ENCODE results near the gene PIK3CA.

The PIK3CA gene

DNA sequence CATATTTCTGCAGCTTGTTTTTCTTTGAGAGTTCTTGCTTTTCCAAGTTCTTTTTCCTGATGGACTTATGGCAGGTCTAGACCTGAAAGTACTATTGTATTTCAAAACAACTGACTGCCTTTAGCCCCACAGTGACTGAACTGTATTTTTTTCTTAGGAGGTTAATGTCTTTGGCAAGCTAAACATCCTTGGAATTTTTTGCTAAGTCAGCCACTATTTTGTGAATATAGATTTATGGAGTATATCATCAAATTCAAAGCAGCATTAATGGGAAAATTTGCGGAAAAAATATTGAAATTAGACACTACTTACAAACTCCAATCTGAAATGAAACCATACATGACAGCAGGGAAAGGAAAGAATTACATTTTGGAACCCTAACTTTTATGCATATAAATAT lies 8.6 kb downstream of the PIK3CA start:
- H3K4me3 ChIP-seq (ENCODE audit: low read length): no peak overlapping the region
- TF ChIP-seq, protein P1, sequence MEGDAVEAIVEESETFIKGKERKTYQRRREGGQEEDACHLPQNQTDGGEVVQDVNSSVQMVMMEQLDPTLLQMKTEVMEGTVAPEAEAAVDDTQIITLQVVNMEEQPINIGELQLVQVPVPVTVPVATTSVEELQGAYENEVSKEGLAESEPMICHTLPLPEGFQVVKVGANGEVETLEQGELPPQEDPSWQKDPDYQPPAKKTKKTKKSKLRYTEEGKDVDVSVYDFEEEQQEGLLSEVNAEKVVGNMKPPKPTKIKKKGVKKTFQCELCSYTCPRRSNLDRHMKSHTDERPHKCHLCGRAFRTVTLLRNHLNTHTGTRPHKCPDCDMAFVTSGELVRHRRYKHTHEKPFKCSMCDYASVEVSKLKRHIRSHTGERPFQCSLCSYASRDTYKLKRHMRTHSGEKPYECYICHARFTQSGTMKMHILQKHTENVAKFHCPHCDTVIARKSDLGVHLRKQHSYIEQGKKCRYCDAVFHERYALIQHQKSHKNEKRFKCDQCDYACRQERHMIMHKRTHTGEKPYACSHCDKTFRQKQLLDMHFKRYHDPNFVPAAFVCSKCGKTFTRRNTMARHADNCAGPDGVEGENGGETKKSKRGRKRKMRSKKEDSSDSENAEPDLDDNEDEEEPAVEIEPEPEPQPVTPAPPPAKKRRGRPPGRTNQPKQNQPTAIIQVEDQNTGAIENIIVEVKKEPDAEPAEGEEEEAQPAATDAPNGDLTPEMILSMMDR (conservative IDR thresholded peaks at IDR 0.05; ENCODE audit: low read length): no peak
- no peak for DNase-seq (ENCODE audit: low read depth)

DNA sequence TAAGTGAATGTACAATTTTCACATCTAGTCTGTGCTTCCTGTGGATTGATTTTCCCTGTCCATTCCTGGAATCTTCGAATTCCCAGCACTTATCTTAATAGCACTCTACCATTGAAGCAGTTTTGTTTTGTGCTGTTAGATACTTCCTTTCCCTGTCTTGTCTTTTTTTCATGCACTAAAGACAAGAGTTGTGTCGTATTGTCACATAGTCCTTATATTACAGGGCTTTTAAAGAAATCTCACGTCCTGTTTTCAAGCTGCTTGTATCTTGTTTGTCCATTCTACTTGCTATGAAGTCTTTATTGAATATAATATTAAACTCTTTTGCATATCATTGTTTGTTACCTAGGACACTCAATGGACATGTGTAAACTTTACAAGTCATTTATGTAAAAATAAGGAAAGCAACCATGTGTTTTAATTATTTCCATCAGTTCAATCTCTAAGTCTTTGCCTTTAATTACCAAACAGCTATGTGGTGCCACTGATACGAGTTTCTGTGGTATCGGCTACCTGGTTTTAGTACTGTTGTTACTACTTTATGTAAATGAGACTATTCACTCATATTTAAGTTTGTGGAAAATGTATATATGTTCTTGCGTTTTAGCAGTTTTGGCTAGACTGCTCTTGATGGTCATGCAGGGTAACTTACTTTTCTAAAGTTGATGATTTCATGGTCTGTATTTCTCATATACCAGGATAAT lies 10.3 kb downstream of the PIK3CA start:
- H3K4me3 ChIP-seq (ENCODE audit: low read length): no peak overlapping the region
- TF ChIP-seq, protein P1 (conservative IDR thresholded peaks at IDR 0.05; ENCODE audit: low read length): no peak

DNA sequence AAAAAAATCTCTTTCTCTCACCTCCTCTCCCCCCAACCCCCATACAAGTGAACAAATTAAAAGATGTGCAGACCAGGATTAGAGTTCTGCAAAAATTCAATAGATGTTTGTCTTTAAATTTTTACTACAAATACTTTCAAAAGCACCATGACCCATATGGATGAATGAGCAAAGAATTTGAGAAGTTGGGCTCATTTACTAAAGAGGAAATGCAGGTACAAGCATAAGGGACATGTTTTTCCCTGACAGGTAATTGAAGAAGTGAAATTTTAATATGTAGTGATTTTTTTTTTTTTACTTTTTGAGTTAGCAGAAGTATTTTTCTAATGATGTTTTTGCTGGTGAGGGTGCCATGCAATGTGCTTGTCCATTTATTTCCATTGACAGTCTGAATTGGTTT lies 15.3 kb downstream of the PIK3CA start:
- H3K4me3 ChIP-seq (ENCODE audit: low read length): no peak overlapping the region
- TF ChIP-seq, protein P1 (conservative IDR thresholded peaks at IDR 0.05; ENCODE audit: low read length): no peak
- DNase-seq (ENCODE audit: low read depth): no peak

More for the DNA sequence above, 10.3 kb downstream of the PIK3CA start:
- DNase-seq (ENCODE audit: low read depth): no peak

DNA sequence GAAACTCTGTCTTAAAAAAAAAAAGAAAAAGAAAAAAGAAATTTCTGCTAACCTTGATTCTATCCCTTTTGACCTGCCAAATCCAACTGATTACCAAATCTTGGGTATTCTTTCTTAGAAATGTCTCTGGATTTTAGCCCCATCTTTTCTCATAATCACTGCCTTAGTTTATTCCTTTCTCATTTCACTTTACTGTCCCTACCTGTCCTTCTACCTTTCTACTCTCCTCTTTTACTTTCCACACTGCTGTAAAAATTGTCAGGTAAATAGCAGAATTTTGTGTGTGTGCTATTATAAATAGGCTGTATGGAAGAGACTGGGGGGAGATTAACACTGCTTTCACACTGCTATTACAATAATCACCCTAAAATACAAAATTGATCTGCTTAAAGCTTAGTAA lies 16.7 kb downstream of the PIK3CA start:
- no peak for DNase-seq (ENCODE audit: low read depth)
- TF ChIP-seq, protein P1 (conservative IDR thresholded peaks at IDR 0.05; ENCODE audit: low read length): no peak
- H3K4me3 ChIP-seq (ENCODE audit: low read length): no peak overlapping the region

DNA sequence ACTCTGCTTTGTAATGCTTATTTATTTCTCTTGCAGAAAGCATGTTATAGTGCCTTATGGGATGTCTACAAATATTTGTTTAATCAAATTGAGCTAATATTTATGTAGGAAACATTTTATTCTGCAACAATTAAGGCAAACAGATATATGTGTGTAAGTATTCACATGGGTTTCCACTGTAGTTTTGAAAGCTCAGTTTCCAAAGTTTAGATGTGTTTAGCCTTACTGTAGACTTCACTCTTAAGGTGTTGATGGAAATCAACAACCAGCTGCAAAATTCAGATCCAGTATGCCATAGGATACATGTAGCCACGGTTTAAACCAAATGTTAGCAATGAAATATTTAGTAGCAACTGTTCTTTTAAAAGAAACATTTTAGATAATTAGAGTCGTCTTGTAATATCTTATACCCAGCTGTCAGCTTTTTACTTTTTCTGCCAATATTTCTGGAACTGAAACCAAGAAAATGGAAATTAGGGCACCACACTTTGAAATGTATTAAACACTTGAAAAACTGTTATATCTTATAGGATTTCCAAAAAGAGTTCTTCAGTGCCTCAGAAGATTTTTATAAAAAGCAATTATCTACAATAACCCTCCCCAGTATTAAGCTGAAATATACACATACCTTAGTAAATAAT lies 18.5 kb downstream of the PIK3CA start:
- no peak overlapping the region for H3K4me3 ChIP-seq (ENCODE audit: low read length)
- no peak for DNase-seq (ENCODE audit: low read depth)
- TF ChIP-seq, protein P1 (conservative IDR thresholded peaks at IDR 0.05; ENCODE audit: low read length): no peak

DNA sequence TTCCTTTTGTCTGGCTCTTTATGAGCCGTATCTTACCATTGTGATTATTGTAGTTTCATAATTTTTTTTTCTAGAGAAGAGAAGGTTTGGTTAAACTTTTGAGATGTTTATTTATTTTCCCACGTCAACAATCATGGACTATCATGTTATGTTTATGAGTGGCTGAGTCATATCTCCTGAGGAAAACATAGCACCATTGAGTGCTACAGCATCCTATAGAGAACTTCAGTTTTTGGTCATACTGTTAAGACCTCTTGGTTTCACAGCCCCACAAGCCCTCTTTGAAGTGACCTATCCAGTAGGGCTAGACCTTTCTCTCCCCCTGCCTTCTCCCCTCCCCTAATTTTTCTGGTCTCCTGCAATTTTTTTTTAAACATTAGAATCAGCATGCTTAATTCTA lies 20.8 kb downstream of the PIK3CA start:
- no peak for DNase-seq (ENCODE audit: low read depth)
- no peak overlapping the region for H3K4me3 ChIP-seq (ENCODE audit: low read length)

More for the DNA sequence above, 20.8 kb downstream of the PIK3CA start:
- TF ChIP-seq, protein P1 (conservative IDR thresholded peaks at IDR 0.05; ENCODE audit: low read length): no peak
